Adipose tissue (tissue), 3 donors: ENCODE measurements around the gene KIF25. TPM values are rescaled to one million over a fixed set of nuclear protein-coding genes. Genes with fewer than 3 reads are reported as not detected.
"Not testable (repeated sequence)": the region's sequence is repeated elsewhere in the genome, so short reads cannot be mapped to it uniquely, and the experiment has no call there.

Source experiments
- H3K27ac ChIP-seq: one replicate; pipeline ENCODE4 v1.5.1; 2013; ENCODE audit warnings: low read depth, low read length
- WGBS, 3 donors: extraction: QIAGEN DNeasy Blood & Tissue Kit; methylation state at CpG; one replicate each; pipeline ENCODE4 v1.1.7; 2013; 5-methylcytosine and 5-hydroxymethylcytosine counted together
- polyA plus RNA-seq, 3 donors: library from polyadenylated mRNA; stranded (reverse); fragments of 200-250 nt; gene quantifications; one replicate each; pipeline ENCODE4 v1.2.3, GENCODE V29; 2013
- donor health status: healthy with polysubstance abuse.
- donor health status: Bipolar disorder and iron deficiency.
- donor health status: healthy.

The KIF25 gene
- polyA plus RNA-seq, 3 donors = 0.22 to 1.6 (median 0.65) TPM

DNA sequence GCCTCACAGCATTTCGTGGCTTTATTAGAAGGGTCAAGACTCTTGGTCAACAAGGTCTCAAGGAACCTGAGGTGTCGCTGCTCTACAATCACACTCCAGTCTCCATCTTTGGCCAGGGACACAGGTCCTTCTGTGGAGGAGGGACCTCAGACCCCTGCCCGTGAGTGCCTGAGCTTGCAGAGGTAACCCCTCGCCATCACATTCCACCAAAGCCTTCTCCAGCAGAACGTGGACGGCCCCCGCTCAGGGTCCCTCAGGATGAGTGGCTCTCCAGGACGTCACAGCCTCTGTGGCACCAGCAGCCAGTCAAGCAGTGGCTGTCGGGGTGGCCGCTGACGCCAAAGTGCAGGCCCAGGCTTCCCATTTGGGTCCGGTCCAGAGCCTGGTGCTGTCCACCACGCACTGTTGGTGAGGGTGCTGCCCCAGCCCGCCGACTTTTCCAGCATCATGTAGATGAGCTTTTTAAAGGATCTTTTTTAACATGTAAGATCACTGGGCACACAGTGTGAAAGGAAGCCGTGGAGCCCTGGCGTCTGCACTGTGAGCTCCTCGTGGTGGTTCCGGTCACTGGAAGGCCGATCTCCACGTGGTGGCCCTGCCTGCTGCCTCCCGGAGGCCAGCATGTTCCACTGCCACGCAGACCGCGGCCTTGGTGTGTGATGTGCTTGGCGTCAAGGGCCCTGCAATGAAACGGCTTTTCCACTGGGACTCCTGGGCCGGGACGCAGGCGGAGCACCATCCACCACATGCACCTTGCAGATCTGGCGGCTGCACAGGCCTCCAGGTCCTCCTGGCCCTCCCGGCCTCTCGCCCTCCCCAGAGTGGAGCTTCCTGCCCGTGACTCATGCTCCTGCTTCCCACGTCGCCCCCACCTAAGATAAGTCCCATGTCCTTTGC, 8.3 kb upstream of the KIF25 start:
- WGBS, 3 donors = 92 to 95% (median 94%) methylated on average over 36 of the region's 36 CpGs
- H3K27ac ChIP-seq = no peak overlapping the region

- 93 to 94% (median 93%) methylated on average over 73 to 75 of the region's 75 CpGs for WGBS, 3 donors
- no peak overlapping the region for H3K27ac ChIP-seq
Measured at GRCh38 chr6:167990016-167990945, 7.2 kb upstream of the KIF25 start.

GRCh38 chr6:167993169-167993568, 4.3 kb upstream of the KIF25 start:
- WGBS, 3 donors = 68 to 87% (median 72%) methylated on average over 16 of the region's 16 CpGs
- H3K27ac ChIP-seq = no peak overlapping the region

GRCh38 chr6:167993831-167994230, 3.6 kb upstream of the KIF25 start:
- 66 to 85% (median 84%) methylated on average over 11 of the region's 11 CpGs for WGBS, 3 donors
- H3K27ac ChIP-seq = no peak overlapping the region

DNA sequence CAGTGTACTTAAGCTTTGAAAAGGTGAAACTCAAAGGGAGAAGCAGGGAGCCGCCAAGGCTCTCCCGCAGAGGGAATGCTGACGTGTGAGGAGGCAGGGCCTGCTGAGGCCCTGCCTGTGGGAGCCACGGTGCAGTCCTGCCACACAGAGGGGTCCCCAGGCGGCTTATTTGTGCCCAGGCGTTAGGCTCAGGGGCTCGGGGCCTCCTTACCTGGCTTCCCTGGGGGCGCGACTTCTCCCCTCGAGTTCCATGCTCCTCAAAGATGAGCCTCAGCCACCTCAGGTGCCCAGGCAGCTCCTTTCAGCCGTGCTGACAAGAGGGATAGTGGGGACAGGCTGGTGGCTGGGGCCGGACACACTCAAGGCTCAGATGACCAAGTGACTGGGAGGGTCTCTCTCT, 2.2 kb upstream of the KIF25 start:
- WGBS, 3 donors = 87 to 90% (median 89%) methylated on average over 12 of the region's 12 CpGs
- H3K27ac ChIP-seq = no peak overlapping the region

- 96 to 97% (median 96%) methylated on average over 21 to 22 of the region's 22 CpGs for WGBS, 3 donors
- H3K27ac ChIP-seq = no peak overlapping the region
Measured at GRCh38 chr6:167995731-167996151, 1.7 kb upstream of the KIF25 start.

GRCh38 chr6:167996424-167997199, 859 bp upstream of the KIF25 start:
- 53 to 72% (median 69%) methylated on average over 34 to 43 of the region's 43 CpGs for WGBS, 3 donors
- no peak overlapping the region for H3K27ac ChIP-seq

DNA sequence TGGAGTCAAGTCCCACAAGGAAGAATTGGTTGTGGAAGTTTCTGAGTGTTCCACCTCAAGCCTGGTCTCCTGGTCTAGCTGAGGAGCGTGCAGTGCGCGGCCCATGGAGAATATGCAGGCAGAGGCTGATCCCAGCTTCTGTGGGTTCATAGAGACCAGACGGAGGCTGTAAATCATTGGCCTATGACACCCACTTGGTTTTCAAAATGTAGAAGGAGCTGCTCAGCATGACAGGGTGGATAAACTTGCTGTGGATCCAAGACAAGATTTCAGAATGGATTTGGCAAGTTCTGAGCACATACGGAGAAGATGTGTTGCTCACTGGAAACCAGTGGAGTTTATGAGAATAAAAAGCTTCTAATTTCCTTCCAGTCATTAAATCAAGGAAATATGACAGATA, 744 bp downstream of the KIF25 start:
- 67 to 88% (median 77%) methylated on average over 5 of the region's 5 CpGs for WGBS, 3 donors
- no peak overlapping the region for H3K27ac ChIP-seq

GRCh38 chr6:168000198-168001028, 2.9 kb downstream of the KIF25 start:
- 88 to 94% (median 92%) methylated on average over 13 of the region's 13 CpGs for WGBS, 3 donors
- no peak overlapping the region for H3K27ac ChIP-seq

- no peak overlapping the region for H3K27ac ChIP-seq
- 81 to 95% (median 93%) methylated on average over 10 of the region's 10 CpGs for WGBS, 3 donors
Measured at GRCh38 chr6:168001029-168001332, 3.5 kb downstream of the KIF25 start.

GRCh38 chr6:168001514-168001913, 4.0 kb downstream of the KIF25 start:
- 82 to 95% (median 90%) methylated on average over 10 to 19 of the region's 21 CpGs for WGBS, 3 donors
- not testable (repeated sequence) for H3K27ac ChIP-seq

DNA sequence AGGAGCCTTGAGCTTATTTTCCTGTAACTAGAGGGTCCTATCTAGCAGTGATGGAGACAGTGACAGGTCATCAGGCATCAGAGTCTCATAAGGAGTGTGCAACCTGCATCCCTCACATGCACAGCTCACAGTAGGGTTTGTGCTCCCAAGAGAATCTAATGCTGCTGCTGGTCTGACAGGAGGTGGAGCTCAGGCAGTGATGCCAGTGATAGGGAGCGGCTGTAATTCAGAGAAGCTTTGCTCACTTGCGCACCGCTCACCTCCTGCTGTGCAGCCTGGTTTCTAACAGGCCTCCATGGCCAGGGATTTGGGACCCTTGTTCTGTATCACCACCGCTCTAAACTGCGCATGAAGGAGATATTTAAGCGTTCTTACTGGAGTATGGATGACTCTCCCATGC, 5.3 kb downstream of the KIF25 start:
- WGBS, 3 donors = 87 to 95% (median 89%) methylated on average over 6 of the region's 6 CpGs

DNA sequence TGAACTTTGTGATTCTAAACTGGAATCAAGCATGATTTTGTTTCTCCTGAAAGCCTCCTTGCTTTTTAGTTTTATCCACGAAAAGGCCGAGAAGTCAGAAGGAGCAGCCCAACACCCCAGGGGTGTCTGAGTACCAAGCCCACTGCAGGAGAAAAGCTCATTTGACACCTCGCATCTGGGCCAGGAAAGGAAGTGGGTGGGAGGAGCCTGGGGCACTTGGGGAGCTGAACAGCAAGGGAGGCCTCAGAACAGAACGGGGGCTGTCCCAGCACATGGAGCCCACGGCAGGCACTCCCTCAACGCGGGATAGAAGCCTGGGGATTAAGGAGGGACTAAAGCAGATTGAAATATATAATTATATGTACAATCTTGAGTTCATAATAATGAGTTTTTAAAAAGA, 6.6 kb downstream of the KIF25 start:
- H3K27ac ChIP-seq = no peak overlapping the region
- WGBS, 3 donors = 71 to 78% (median 74%) methylated on average over 7 of the region's 7 CpGs

More for the DNA sequence above, 5.3 kb downstream of the KIF25 start:
- H3K27ac ChIP-seq = no peak overlapping the region

- WGBS, 3 donors = 89 to 98% (median 95%) methylated on average over 11 of the region's 11 CpGs
- no peak overlapping the region for H3K27ac ChIP-seq
Measured at GRCh38 chr6:168004945-168005344, 7.5 kb downstream of the KIF25 start.

DNA sequence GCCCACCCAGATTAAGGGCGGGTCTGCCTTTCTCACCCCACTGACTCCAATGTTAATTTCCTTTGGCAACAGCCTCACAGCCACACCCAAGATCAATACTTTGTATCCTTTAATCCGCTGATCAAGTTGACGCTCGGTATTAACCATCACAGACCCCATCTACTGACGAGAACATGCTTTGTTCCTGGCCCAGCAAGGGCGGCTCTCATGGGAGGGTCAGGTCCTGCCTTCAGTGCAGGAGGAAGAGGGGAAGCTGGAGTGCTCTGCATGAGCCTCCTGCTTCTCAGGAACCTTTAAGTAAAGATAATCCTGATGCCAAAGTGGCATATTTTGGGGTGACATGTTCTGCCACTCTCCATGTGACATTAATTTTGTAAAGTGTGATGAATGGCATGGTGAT, 8.3 kb downstream of the KIF25 start:
- no peak overlapping the region for H3K27ac ChIP-seq
- WGBS, 3 donors = 89 to 96% (median 94%) methylated on average over 6 of the region's 6 CpGs

DNA sequence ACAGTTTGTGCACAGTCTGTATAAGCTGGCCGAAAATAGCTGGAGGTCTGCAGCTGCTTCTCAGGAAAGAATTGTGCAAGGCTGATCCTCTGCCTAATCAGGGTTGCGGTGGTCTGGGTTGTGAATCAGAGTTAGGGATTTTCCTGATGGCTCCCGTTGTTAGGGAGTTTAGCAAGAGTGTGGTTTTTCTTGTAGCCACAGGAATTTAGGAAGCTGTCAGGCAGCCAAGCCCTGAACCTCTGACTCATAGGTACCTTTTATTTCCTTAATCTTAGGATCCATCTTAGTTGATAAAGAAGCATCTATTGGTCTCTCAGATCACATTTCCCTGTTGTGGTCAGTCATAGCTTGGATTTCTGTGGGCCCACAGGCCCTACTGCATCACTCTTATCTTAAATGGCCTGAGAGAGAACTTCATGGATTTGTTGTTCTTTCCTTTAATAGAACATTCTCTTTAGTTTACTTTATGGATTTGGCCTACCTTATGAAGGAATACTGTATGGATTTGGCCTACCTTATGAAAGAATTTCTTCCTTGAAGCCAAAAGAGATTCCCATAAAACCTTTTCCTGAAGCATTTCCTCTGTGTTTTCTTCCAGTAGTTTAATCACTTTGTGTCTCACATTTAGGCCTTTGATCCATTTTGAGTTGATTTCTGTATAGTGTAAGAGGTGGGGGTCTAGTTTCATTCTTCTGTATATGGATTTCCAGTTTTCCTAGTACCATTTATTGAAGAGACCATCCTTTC, 10.3 kb downstream of the KIF25 start:
- no peak overlapping the region for H3K27ac ChIP-seq

DNA sequence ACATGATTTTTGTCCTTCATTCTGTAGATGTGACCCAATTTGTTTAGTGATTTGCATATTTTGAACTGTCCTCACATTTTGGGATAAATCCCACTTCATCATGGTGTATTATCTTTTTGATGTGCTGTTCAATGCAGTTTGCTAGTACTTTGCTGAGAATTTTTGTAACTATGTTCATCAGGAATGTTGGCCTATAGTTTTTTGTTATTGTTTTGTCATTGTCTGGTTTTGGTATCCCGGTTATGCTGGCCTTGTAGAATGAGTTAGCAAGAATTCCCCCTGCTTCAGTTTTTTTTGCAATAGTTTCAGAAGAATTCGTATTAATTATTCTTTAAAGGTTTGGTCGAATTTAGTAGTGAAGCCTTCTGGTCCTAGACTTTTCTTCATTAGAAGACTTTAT, 11.9 kb downstream of the KIF25 start:
- H3K27ac ChIP-seq = no peak overlapping the region
- 91 to 99% (median 92%) methylated on average over 3 of the region's 3 CpGs for WGBS, 3 donors

More for the DNA sequence above, 10.3 kb downstream of the KIF25 start:
- 11 to 70% (median 22%) methylated on average over 3 of the region's 3 CpGs for WGBS, 3 donors
